ENCODE measurements around the gene GPA33.

GRCh38 chr1:167099851-167100250 lies 9.7 kb upstream of the GPA33 start:
- TF ChIP-seq CTCF (IDR thresholded peaks at IDR 0.05; ENCODE audit: insufficient read depth, low read length), result no peak
- no peak for TF ChIP-seq POLR2AphosphoS5 (IDR thresholded peaks at IDR 0.05; ENCODE audit: low read depth)
- no peak for TF ChIP-seq SPI1 (IDR thresholded peaks at IDR 0.05; ENCODE audit: borderline replicate concordance, low read depth)
- TF ChIP-seq REST (IDR thresholded peaks at IDR 0.05; ENCODE audit: insufficient replicate concordance, low read depth), result no peak
- no peak for TF ChIP-seq GABPA (IDR thresholded peaks at IDR 0.05; ENCODE audit: low read depth)

Measured in HL-60 (cell line).